Left ventricle myocardium inferior (tissue), 1 donor: ENCODE results near the gene CEP170B. TPM values are rescaled to one million over a fixed set of nuclear protein-coding genes. Genes with fewer than 3 reads are reported as not detected.
A peak's percentile ranks its signal among the peaks of the same experiment; 100 is the strongest.

Experiments
- DNase-seq: peaks from one replicate; pipeline ENCODE4 v3.0.0-alpha.2; 2020
- H3K27ac ChIP-seq: fragments of 200-600 bp; replicated peaks from 2 replicates; pipeline ENCODE4 v1.8.0; 2021
- H3K27me3 ChIP-seq: fragments of 200-600 bp; 2 replicates; pipeline ENCODE4 v1.8.0; 2021; ENCODE audit warnings: low read depth
- H3K36me3 ChIP-seq: fragments of 200-600 bp; 2 replicates; pipeline ENCODE4 v1.8.0; 2021
- H3K4me1 ChIP-seq: fragments of 200-600 bp; 2 replicates; pipeline ENCODE4 v1.8.0; 2021
- H3K4me3 ChIP-seq: fragments of 200-600 bp; 2 replicates; pipeline ENCODE4 v1.8.0; 2021; ENCODE audit warnings: mild to moderate bottlenecking, moderate library complexity
- H3K9me3 ChIP-seq: fragments of 200-600 bp; replicated peaks from 2 replicates; pipeline ENCODE4 v1.8.0; 2021
- CTCF ChIP-seq: fragments of 200-600 bp; IDR thresholded peaks from 2 replicates; pipeline ENCODE4 v1.8.0; 2021; ENCODE audit warnings: antibody characterized with exemption, mild to moderate bottlenecking, borderline replicate concordance
- intact Hi-C: fragments of 100-400 bp; cut with micrococcal nuclease; formaldehyde crosslinking; loops from one replicate; pipeline ENCODE4 v1.11.0; 2022
- total RNA-seq: library from RNA; stranded (reverse); fragmentation: NEBNext Ultra II Directional; extraction: Animal tissue kit (Norgen Biotek cat#: 25700); gene quantifications from one replicate; pipeline ENCODE4 v1.2.1, GENCODE V29; 2021
- donor health status: DM: no; HTN: yes; CAD: no; lungs with severe emphysema.

The CEP170B gene
- total RNA-seq, 1 donor from 2014 or later: 11.7 TPM

- no peak overlapping the region for H3K4me3 ChIP-seq
- H3K36me3 ChIP-seq: no peaks in the 10 kb centered on the region
- DNase-seq: no peak
- intact Hi-C loops: no loop called here
- H3K27ac ChIP-seq: no peak overlapping the region
- no peaks in the 10 kb centered on the region for H3K9me3 ChIP-seq
- H3K4me1 ChIP-seq: peaks cover 21% of the 10 kb centered on the region
- H3K27me3 ChIP-seq: peaks cover 77% of the 10 kb centered on the region
- no peak for TF ChIP-seq CTCF
Measured at GRCh38 chr14:104935955-104936354, 70.9 kb downstream of the CEP170B start.

GRCh38 chr14:104936361-104937155 is 71.5 kb downstream of the CEP170B start:
- H3K9me3 ChIP-seq: no peaks in the 10 kb centered on the region
- DNase-seq: peak; percentile 9
- no peak for TF ChIP-seq CTCF
- no peak overlapping the region for H3K4me3 ChIP-seq
- no peaks in the 10 kb centered on the region for H3K36me3 ChIP-seq
- intact Hi-C loops: no loop called here
- H3K27me3 ChIP-seq: peaks cover 71% of the 10 kb centered on the region
- H3K27ac ChIP-seq: no peak overlapping the region
- H3K4me1 ChIP-seq: peaks cover 21% of the 10 kb centered on the region

GRCh38 chr14:104937161-104937560 is 72.1 kb downstream of the CEP170B start:
- Histone ChIP-seq H3K36me3 (no peaks in the 10 kb centered on the region), H3K4me1 (peaks cover 15% of the 10 kb centered on the region), H3K27ac (no peak overlapping the region), H3K27me3 (peaks cover 65% of the 10 kb centered on the region), H3K4me3 (no peak overlapping the region), H3K9me3 (no peaks in the 10 kb centered on the region)
- no peak for DNase-seq
- intact Hi-C loops: no loop called here
- no peak for TF ChIP-seq CTCF

GRCh38 chr14:104937694-104938365 is 72.8 kb downstream of the CEP170B start:
- TF ChIP-seq CTCF: no peak

GRCh38 chr14:104938436-104938835 is 73.4 kb downstream of the CEP170B start:
- no peaks in the 10 kb centered on the region for H3K36me3 ChIP-seq
- intact Hi-C loops: no loop called here
- H3K27ac ChIP-seq: no peak overlapping the region
- H3K27me3 ChIP-seq: peaks cover 61% of the 10 kb centered on the region
- H3K4me3 ChIP-seq: no peak overlapping the region
- no peak for DNase-seq
- TF ChIP-seq CTCF: no peak
- H3K4me1 ChIP-seq: peaks cover 4% of the 10 kb centered on the region
- H3K9me3 ChIP-seq: no peaks in the 10 kb centered on the region

More at GRCh38 chr14:104937694-104938365, 72.8 kb downstream of the CEP170B start:
- no peak for DNase-seq
- Histone ChIP-seq H3K9me3 (no peaks in the 10 kb centered on the region), H3K27ac (no peak overlapping the region), H3K4me3 (no peak overlapping the region), H3K36me3 (no peaks in the 10 kb centered on the region), H3K4me1 (peaks cover 8% of the 10 kb centered on the region), H3K27me3 (peaks cover 62% of the 10 kb centered on the region)
- intact Hi-C loops: no loop called here
